DND-41 (cell line): ENCODE results near the gene IKZF2.

Experiments used
- ATAC-seq: fragments of 200-7000 bp; cut with Tn5 transposase; 3 replicates; pipeline ENCODE4 v1.9.1; 2021; ENCODE audit warnings: low read depth; ENCODE audit not compliant: insufficient read depth
- DNase-seq: peaks from one replicate; pipeline ENCODE4 v3.0.0-alpha.2; 2020
- H2AFZ ChIP-seq: 2 replicates; pipeline ENCODE4 v1.6.0; 2012; ENCODE audit warnings: low read depth, low read length
- H3K27ac ChIP-seq: 2 replicates; pipeline ENCODE4 v1.5.1; 2012; ENCODE audit warnings: low read length, inconsistent platforms
- H3K27me3 ChIP-seq: fragments of 200-600 bp; sonication (generic); 2 replicates; pipeline ENCODE4 v1.6.0; 2012; ENCODE audit warnings: low read length, mild to moderate bottlenecking, inconsistent platforms; ENCODE audit not compliant: insufficient read depth, poor library complexity
- H3K36me3 ChIP-seq: 2 replicates; pipeline ENCODE4 v1.5.1; 2012; ENCODE audit warnings: low read length, inconsistent platforms; ENCODE audit not compliant: insufficient read depth
- H3K4me1 ChIP-seq: 2 replicates; pipeline ENCODE4 v1.5.1; 2012; ENCODE audit warnings: mild to moderate bottlenecking, low read length; ENCODE audit not compliant: insufficient read depth
- H3K4me2 ChIP-seq: 2 replicates; pipeline ENCODE4 v1.6.0; 2012; ENCODE audit warnings: mild to moderate bottlenecking, moderate library complexity, low read length, inconsistent platforms; ENCODE audit not compliant: insufficient read depth
- H3K4me3 ChIP-seq, 2 experiments: fragments of 200-600 bp in 1 of 2; shearing (Covaris generic) in 1 of 2; 2 replicates each; pipeline ENCODE4 v1.5.1; 2012 to 2016; ENCODE audit warnings: inconsistent platforms in 2 of 2, low read length in 2 of 2, mild to moderate bottlenecking in 2 of 2, low read depth in 1 of 2, moderate library complexity in 1 of 2
- H3K79me2 ChIP-seq: 2 replicates; pipeline ENCODE4 v1.6.0; 2012; ENCODE audit warnings: low read length, inconsistent platforms; ENCODE audit not compliant: insufficient read depth
- H3K9ac ChIP-seq: 2 replicates; pipeline ENCODE4 v1.6.0; 2012; ENCODE audit warnings: low read depth, mild to moderate bottlenecking, inconsistent platforms, low read length, moderate library complexity
- H3K9me3 ChIP-seq: 2 replicates; pipeline ENCODE4 v1.5.1; 2012; ENCODE audit warnings: low read length, moderate library complexity, mild to moderate bottlenecking, inconsistent platforms; ENCODE audit not compliant: insufficient read depth, severe bottlenecking
- H4K20me1 ChIP-seq: 2 replicates; pipeline ENCODE4 v1.6.0; 2012; ENCODE audit warnings: low read length; ENCODE audit not compliant: insufficient read depth
- EZH2 ChIP-seq: IDR thresholded peaks from 3 replicates; pipeline ENCODE4 v1.6.1; 2012; ENCODE audit warnings: borderline replicate concordance, low read depth, mild to moderate bottlenecking, moderate library complexity, low read length, inconsistent platforms; ENCODE audit not compliant: severe bottlenecking
- TF ChIP-seq, protein P1 (sequence below): IDR thresholded peaks from 2 replicates; pipeline ENCODE4 v1.5.1; 2012; ENCODE audit warnings: borderline replicate concordance, low read length, moderate library complexity, mild to moderate bottlenecking; ENCODE audit not compliant: poor library complexity, severe bottlenecking; ENCODE audit errors: extremely low read depth

IKZF2 gene

DNA sequence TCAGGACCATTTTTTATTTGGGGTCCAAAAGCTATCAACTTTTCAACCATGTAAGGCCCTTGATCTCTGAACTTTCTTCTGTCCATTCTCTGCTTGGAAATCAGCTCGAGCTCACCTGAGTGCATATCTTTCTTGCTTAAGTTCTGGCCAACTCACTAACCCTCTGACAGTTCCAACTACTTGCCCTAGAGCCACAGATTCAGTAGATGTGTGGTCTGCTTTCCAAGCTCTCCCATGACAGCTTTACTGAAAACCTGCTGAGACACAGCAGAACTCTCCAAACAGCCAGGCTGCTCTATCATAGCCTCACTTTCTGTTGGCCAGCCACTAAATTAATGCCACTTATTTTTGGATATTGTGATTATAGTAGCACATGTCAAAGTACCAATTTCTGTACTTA lies 21.2 kb upstream of the IKZF2 start:
- no peaks in the 10 kb centered on the region for H3K9me3 ChIP-seq
- no peak for TF ChIP-seq EZH2
- TF ChIP-seq, protein P1, sequence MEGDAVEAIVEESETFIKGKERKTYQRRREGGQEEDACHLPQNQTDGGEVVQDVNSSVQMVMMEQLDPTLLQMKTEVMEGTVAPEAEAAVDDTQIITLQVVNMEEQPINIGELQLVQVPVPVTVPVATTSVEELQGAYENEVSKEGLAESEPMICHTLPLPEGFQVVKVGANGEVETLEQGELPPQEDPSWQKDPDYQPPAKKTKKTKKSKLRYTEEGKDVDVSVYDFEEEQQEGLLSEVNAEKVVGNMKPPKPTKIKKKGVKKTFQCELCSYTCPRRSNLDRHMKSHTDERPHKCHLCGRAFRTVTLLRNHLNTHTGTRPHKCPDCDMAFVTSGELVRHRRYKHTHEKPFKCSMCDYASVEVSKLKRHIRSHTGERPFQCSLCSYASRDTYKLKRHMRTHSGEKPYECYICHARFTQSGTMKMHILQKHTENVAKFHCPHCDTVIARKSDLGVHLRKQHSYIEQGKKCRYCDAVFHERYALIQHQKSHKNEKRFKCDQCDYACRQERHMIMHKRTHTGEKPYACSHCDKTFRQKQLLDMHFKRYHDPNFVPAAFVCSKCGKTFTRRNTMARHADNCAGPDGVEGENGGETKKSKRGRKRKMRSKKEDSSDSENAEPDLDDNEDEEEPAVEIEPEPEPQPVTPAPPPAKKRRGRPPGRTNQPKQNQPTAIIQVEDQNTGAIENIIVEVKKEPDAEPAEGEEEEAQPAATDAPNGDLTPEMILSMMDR, result no peak
- no peak overlapping the region for H3K27ac ChIP-seq
- no peak overlapping the region for H3K4me3 ChIP-seq
- H3K36me3 ChIP-seq, result no peaks in the 10 kb centered on the region
- ATAC-seq (no peak; the same call in 2 of the 3 replicates), DNase-seq (no peak)
- 0 out of 2 replicates have a peak overlapping the region, but pooled peaks have one; percentile 12 for H2AFZ ChIP-seq
- no peaks in the 10 kb centered on the region for H3K27me3 ChIP-seq
- no peaks in the 10 kb centered on the region for H3K79me2 ChIP-seq
- H3K4me1 ChIP-seq, result no peaks in the 10 kb centered on the region
- H4K20me1 ChIP-seq, result no peaks in the 10 kb centered on the region
- H3K9ac ChIP-seq, result no peak overlapping the region
- no peak overlapping the region for H3K4me2 ChIP-seq

DNA sequence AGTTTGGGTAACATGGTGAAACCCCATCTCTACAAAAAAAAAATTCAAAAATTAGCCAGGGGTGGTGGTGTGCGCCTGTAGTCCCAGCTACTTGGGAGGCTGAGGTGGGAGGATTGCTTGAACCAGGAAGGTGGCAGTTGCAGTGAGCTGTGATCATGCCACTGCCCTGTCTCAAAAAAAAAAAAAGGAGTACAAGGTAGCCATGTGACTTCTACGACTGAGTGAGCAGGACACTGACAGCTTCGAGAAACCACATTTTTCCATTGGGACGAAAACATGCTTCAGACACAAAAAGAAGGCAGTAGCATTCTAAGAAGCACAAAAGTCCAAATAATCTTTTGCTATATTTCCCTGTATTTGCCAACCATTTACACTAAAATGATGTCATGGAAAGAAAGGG lies 19.7 kb upstream of the IKZF2 start:
- Histone ChIP-seq H3K79me2 (no peaks in the 10 kb centered on the region), H3K4me1 (no peaks in the 10 kb centered on the region), H3K4me3 (no peak overlapping the region), H3K36me3 (no peaks in the 10 kb centered on the region), H3K9me3 (no peaks in the 10 kb centered on the region), H3K4me2 (no peak overlapping the region), H2AFZ (no peak overlapping the region), H4K20me1 (no peaks in the 10 kb centered on the region), H3K9ac (no peak overlapping the region), H3K27ac (no peak overlapping the region), H3K27me3 (no peaks in the 10 kb centered on the region)
- DNase-seq (no peak), ATAC-seq (no peak)
- TF ChIP-seq, protein P1, result no peak
- no peak for TF ChIP-seq EZH2

DNA sequence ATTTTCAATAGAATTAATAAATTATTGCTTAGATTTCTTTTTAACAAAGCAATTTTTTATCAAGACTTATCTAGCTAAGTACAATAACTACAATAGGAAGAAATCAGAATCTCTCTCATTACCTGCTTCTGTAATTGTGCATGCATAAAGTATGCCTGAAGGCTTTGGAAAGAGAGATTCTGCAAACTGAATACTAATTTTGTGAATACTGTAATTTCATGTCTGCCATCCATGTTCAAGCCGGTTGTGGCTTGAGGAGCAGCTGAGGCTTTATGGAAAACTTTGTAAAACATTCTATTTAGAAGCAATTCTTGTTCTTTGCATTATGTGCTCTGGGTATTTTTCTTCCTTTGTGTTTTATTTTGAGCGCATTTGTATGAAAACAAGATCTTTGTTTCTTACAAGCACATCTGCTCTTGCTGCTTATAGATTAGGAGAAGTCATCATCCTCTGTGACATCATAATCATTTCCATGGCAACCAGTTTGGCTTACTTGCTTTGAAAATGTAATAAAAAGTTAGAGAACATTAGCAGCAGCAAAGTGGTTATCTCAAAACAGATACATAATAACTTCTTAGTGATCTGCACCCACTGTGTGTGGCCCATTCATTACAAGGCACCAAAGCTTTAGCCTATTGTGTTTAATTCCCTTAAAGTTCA lies 16.0 kb upstream of the IKZF2 start:
- TF ChIP-seq, protein P1, result no peak
- TF ChIP-seq EZH2, result no peak
- Histone ChIP-seq H3K27ac (no peak overlapping the region), H3K4me3 (no peak overlapping the region), H3K4me2 (no peak overlapping the region), H3K4me1 (no peaks in the 10 kb centered on the region), H3K9me3 (no peaks in the 10 kb centered on the region), H3K27me3 (no peaks in the 10 kb centered on the region), H3K36me3 (no peaks in the 10 kb centered on the region), H3K79me2 (no peaks in the 10 kb centered on the region), H3K9ac (no peak overlapping the region), H4K20me1 (no peaks in the 10 kb centered on the region), H2AFZ (no peak overlapping the region)
- no peak for ATAC-seq
- DNase-seq, result no peak
